ENCODE results near the gene LEO1.

LEO1 gene

GRCh38 chr15:51971375-51972133 is at the start of gene LEO1:
Gene LEO1 (minus strand): TSS chr15:51971778. CDS start chr15:51971745, 33 bp downstream.
- DNase-seq = peak; percentile 97

GRCh38 chr15:52021128-52021671 is 49.6 kb upstream of the LEO1 start:
- DNase-seq = no peak

GRCh38 chr15:52020221-52021085 is 48.9 kb upstream of the LEO1 start:
- no peak for DNase-seq

GRCh38 chr15:52019394-52020220 is 48.0 kb upstream of the LEO1 start:
- peak; percentile 61 for DNase-seq

- peak; percentile 88 for DNase-seq
Measured at GRCh38 chr15:52018693-52019393, 47.3 kb upstream of the LEO1 start, which contains the start of gene MAPK6. Gene MAPK6 (plus strand): TSS chr15:52019219. CDS start chr15:52046461, 27,242 bp downstream.

DNA sequence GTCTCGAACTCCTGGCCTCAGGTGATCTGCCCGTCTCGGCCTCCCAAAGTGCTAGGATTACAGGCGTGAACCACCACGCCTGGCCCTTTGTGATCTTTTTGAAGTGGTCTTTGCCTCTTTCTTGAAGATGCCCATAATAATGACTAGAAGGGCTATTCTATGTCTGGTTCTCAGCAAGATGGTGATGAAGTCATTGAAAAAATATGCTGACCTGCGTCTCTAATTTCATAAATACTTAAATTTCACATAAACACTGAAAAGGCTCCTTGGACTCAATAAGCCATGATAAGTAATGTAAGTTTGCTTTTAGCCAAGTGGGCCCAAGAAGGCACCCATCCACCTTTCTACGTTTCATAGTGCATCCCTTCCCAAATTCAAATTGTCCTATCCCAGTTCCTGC is 46.7 kb upstream of the LEO1 start:
- no peak for DNase-seq

DNA sequence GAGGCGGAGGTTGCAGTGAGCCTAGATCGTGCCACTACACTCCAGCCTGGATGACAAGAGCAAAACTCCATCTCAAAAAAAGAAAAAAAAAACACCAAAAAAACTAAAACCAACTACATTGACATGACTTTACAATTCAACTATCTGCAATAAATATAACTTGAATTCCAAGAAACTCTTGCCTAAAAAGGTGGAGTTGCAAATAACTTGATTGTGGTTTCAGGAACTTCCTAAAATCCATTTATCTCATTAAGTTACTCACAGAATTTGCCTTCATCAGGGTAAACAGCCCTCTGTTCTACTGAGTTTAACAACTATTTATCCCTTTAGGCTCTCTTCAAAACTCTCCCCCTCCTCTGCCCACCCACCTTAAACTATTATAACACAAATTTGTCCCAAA is 44.7 kb upstream of the LEO1 start:
- DNase-seq = no peak

DNA sequence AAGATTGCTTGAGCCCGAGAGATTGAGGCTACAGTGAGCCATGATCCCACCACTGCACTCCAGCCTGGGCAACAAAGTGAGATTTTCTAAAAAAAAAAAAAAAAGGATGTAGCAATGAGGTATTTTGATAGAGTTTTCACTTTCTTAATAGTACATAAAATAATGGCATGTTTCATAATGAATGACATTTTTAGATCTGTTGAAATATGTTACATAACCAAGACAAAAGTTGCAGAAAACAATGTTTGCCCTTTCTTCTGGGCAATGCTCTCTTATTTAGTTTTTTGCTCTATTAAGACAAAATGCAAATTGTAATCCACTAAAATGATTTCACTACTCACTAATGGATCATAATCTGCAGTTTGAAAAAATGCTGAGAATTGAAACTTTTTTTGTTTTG is 43.0 kb upstream of the LEO1 start:
- DNase-seq = no peak

DNA sequence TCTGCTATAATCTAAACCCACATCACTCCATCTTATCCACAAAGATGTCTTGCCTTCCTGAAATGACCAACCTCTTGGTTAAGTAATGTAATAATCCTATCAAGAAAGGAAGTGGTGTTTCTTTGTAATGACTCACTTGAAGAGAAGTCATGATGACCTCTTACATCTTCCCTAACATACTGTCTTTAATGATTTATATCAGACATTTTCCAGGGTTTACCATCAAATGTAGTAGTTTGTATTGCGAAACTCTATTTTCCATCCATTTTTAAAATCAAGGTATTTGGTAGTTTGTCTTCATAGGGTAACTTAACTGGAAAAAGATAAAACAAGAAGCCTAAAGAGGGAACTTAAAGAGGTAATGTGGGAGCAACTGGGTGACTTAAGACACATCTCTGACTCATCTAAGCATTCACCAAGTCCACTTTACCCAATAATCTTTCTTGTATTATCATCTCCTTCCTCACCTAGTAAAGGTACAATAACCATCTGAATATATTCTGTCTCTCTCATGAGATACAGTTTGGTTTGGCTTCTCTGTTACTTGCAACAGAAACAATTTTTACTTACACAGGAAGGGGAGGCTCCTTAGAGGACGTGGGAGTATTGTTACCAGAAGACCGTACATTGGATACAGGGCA is 41.7 kb upstream of the LEO1 start:
- DNase-seq = no peak

- no peak for DNase-seq
Measured at GRCh38 chr15:52012210-52012609, 40.6 kb upstream of the LEO1 start.

- DNase-seq = peak; percentile 68
Measured at GRCh38 chr15:52011711-52012144, 40.1 kb upstream of the LEO1 start.

DNA sequence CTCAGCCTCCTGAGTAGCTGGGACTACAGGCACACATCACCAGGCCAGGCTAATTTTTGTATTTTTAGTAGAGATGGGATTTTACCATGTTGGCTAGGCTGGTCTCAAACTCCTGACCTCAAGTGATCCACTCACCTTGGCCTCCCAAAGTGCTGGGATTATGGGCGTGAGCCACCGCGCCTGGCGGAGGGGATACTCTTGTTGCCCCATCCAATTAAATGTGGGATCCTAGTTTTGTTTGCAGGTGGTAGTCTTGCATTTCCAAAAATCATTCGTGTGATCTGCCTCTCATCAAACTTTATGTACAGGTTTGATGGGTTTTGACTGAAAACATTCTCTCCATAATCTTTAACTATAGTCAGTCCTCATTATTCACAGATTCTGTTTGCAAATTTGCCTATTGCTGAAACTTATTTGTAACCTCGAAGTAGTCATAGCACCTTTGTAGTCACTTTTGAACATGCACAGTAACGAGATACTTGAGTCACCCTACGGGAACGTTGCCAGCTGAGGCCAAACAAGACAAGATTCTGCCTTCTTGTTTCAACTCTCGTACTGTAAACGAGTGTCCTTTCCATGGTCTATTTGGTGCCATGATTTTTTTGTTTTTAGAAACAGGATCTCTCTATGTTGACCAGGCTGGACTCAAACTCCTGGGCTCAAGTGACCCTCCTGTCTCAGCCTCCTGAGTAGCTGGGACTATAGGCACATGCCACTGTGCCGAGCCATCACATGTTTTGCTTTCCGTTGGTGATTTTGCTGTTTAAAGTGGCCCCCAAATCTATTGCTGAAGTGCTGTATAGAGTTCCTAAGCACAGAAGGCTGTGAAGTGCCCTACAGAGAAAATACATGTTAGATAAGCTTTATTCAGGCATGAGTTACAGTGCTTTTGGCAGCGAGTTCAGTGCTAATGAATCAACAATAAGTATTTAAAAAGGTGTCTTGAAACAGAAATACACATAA is 39.3 kb upstream of the LEO1 start:
- no peak for DNase-seq

DNA sequence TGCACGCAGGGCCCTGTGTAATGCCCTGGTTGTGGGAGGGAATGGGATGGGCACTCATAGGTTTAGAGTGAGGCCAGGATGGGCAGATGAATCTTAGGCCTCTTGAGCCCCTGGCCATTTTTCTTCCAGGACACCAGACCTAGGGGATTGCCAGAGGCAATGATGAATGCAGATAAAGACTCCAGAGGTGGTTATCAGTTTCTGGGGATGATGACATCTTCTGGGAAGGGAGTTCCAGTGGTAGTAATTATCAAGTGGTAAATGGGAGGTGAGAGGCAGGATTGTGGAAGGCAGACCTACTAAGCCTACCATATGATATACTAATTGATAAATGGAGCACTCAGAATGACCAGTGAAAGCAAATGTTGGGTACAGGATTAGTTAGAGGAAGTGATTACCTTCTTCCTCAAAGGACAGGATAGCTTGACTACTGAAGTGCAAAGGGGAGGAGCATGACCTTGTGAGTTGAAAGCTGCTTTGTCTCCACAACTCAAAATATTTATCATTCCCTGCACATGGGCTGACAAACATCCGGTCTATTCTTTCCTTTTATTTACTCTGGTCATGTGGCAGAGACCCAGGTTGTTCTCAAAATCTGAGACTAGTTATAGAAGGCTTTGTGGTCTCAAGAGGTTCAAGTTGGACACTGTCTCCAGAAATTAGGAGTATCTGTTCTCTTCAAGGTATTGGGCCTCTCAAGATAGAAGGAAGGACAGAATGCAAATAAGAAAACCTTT is 37.3 kb upstream of the LEO1 start:
- DNase-seq = peak; percentile 72

GRCh38 chr15:52008359-52008697 is 36.8 kb upstream of the LEO1 start:
- no peak for DNase-seq

GRCh38 chr15:52006702-52007340 is 35.2 kb upstream of the LEO1 start:
- DNase-seq = no peak

DNA sequence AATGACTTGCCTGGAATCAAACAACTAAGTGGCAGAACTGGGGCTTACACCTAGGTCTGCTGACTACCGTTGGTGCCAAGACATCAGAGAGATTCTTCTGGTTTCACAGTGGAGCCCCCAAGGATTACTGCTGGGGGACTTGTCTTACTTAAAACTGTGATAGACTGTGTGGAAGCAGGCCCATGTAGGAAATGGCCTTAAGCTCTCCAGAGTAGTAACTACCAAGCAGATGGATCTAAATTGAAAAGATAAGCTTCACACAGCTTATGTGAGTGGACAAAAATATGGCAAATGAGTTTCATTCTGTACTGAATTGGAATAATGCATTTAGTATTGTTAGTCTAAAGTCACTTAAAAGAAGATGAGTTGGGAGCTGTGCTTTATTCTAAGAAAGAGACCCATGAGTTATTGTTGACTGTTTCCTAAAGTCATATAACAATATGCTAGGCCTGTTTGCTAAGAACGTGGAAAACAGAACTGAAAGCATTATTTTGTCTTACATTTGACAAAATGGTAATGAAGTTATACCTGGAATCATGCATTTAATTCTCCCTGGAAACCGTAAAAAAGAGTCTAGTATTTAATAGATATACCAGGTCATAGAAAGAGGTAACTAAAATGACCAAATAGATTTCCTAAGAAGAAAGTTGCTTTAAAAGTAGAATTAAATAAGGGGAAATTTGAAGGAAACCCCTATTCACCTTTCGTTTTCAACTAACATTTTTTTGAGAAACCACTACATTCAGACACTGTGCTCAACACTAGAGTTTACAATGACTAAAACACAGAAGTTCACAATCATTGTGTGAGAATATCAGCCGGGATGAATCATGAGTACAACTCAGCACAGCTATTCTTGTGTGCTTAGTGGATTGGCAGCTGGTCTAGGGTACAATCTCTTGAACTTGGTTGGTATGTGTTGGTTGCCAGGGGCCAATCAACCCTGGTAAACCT is 34.4 kb upstream of the LEO1 start:
- DNase-seq = no peak

DNA sequence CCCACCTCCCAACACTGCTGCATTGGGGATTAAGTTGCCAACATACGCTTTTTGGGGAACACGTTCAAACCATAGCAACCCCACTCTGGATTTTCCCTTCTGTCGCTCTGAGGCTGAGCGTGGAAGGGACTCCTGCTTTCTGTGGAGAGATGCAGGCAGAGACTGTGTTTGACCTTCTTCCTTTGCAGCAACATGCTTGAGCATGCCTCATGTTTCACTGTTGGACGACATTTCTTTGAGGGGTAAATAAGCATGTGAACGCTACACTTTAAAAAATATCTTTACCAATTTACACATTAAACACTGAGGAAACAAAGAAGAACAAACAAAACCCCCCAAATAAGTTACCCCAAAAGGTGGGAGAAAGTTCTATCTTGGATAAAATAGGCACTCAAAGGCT is 33.2 kb upstream of the LEO1 start:
- no peak for DNase-seq

GRCh38 chr15:52003710-52004109 is 32.1 kb upstream of the LEO1 start:
- no peak for DNase-seq
